ENCODE data around the gene TRIM2. TPM values are rescaled to one million over a fixed set of nuclear protein-coding genes. Genes with fewer than 3 reads are reported as not detected.
"Not testable (repeated sequence)": the region's sequence is repeated elsewhere in the genome, so short reads cannot be mapped to it uniquely, and the experiment has no call there.

Gene TRIM2
- total RNA-seq, 1 donor: 78.5 TPM

DNA sequence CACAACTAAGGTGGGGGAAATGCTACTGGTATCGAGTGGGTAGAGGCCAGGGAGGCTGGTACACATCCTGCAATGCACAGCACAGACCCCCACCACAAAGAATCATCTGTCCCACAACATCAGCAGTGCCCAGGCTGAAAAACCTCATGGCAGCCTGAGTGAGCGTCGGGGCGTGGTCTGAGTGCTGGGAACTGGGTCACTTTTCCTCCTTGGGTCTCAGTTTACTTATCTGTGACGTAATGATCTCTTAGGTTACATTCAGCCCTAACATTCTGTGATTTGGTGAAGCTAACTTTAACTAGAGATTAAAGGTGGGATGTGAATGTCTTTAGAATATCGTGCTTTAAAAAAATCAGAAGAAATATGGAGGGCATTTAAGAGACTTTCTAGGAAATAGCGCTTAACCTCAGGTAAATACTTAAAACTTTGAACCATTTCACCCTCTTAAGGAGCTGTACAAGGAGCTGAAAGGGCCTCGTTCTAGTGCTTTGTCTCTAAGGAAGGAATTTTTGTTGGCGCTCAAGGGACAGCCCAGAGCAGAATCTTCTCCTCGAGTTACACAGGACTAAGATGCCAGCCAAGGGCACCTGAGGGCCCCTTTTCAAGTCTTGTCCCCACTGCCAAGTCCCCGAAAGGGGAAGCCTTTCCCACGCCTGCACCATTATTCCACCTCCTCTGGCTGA, 18.1 kb upstream of the TRIM2 start:
- no peak for DNase-seq (ENCODE audit: low read depth)
- TF ChIP-seq, protein P1, sequence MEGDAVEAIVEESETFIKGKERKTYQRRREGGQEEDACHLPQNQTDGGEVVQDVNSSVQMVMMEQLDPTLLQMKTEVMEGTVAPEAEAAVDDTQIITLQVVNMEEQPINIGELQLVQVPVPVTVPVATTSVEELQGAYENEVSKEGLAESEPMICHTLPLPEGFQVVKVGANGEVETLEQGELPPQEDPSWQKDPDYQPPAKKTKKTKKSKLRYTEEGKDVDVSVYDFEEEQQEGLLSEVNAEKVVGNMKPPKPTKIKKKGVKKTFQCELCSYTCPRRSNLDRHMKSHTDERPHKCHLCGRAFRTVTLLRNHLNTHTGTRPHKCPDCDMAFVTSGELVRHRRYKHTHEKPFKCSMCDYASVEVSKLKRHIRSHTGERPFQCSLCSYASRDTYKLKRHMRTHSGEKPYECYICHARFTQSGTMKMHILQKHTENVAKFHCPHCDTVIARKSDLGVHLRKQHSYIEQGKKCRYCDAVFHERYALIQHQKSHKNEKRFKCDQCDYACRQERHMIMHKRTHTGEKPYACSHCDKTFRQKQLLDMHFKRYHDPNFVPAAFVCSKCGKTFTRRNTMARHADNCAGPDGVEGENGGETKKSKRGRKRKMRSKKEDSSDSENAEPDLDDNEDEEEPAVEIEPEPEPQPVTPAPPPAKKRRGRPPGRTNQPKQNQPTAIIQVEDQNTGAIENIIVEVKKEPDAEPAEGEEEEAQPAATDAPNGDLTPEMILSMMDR (IDR thresholded peaks at IDR 0.05; ENCODE audit: insufficient read depth, low read length): no peak
- H3K4me3 ChIP-seq (ENCODE audit: low read depth, low read length): no peak overlapping the region

DNA sequence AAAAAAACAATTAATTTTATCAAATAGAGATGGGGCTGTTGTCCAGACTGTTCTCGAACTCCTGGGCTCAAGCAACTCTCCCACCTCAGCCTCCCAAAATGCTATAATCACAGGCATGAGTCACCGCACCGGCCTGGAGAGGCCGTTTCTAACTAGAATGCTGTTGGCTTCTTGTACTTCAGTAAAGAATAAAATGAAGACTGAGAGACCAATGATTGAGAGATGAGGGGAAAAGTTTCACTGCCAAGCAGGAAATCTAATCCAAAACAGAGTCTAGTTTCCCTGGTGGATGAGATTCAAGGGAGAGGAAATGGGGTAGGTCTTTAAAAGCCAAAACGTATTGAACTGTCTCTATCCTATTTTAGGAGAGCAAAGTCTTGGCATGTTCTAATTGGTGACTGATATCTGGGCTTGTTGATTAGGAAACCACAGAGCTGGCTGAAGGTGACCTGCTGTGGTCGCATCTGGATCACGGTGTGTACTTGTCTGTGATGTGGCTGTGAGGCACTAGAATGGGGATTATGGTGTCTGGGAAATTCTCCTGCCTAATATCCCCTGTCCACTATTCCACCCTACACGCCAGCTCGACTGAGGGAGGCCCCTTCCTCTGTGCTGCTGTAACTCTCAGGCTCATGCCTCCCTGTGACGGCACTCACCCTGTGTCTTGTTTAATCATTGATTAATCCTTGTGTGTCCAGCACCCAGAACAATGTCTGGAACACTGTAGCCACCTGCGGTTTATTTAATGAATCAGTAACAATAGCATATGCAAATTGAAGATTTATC, 15.0 kb upstream of the TRIM2 start:
- no peak overlapping the region for H3K4me3 ChIP-seq (ENCODE audit: low read depth, low read length)
- TF ChIP-seq, protein P1 (IDR thresholded peaks at IDR 0.05; ENCODE audit: insufficient read depth, low read length): no peak
- peak; percentile 62 for DNase-seq (ENCODE audit: low read depth)

DNA sequence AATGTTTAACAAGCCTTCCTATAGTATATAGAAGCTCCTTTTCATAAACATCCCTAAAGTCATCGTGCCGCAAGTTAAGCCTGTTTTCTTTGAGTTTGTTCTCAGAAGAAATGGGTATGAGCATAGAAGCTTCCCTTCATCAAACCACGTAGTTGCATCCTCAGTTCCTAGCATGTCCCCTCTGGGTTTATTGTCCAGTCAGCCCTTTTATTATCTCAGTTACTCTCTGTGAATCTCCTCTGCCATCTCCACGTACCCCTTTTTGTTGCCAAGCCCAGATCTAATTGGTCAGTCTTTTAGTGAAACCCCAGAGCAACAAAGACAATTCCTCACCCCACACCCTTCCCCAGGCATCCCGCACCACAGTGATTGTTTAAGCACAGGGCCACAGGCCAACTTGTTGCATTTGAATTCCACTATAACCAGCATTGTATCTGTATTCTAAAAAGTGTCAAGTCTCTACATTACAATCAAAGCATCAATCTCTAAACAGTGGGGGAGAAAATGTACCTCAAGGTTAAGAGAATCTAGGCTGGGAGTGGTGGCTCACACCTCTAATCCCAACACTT, 12.4 kb upstream of the TRIM2 start:
- TF ChIP-seq, protein P1 (IDR thresholded peaks at IDR 0.05; ENCODE audit: insufficient read depth, low read length): no peak
- no peak for DNase-seq (ENCODE audit: low read depth)
- no peak overlapping the region for H3K4me3 ChIP-seq (ENCODE audit: low read depth, low read length)

DNA sequence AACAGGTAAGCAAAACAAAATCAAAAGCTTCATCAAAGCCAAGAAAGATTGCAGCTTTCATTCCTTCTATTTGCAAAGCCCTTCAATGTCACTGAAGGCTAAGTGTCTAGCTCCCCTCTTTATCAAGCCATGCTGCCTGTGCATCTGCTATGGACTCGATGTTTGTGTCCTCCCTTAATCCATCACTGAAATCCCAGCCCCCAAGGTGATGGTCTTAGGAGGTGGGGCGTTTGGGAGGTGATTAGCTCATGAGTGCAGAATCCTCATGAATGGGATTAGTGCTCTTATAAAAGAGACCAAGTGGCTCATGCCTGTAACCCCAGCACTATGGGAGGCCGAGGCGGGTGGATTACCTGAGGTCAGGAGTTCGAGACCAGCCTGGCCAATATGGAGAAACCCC, 6.9 kb upstream of the TRIM2 start:
- DNase-seq (ENCODE audit: low read depth): no peak
- TF ChIP-seq, protein P1 (IDR thresholded peaks at IDR 0.05; ENCODE audit: insufficient read depth, low read length): no peak
- no peak overlapping the region for H3K4me3 ChIP-seq (ENCODE audit: low read depth, low read length)

DNA sequence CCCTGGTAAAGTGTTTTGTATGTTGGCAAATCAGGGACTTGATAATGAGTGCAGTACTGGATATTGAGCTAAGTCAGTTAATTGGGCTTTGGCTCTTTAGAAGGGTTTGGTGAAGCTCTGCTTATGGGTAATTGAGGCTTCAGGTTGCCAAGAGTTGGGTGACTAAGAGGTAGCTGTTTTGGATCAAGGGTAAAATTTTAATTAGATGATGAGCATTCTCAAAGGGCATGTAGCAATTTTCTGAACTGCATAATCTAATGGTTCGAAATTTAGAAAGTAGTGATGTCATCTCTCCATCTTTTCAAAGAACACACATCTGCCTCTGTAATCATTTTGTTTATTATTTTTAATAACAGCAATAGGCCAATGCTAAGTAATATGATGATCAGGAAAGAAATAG, 5.5 kb upstream of the TRIM2 start:
- TF ChIP-seq, protein P1 (IDR thresholded peaks at IDR 0.05; ENCODE audit: insufficient read depth, low read length): no peak
- H3K4me3 ChIP-seq (ENCODE audit: low read depth, low read length): no peak overlapping the region
- DNase-seq (ENCODE audit: low read depth): no peak

DNA sequence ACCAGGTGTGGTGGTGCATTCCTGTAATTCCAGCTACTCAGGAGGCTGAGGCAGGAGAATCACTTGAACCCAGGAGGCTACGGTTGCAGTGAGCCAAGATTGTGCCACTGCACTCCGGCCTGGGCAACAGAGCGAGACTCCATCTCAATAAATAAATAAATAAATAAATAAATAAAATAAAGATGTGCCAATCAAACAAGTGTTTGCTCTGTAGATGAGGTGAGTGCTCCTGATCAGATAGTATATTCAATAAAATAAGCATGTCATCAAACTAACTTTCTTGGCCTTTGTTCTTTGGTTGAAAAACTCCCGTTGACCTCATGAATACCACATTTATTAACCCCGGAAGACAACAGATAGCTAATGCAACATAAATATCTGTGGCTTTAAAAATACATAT, 497 bp upstream of the TRIM2 start:
- peak overlapping the region; percentile 11 for H3K4me3 ChIP-seq (ENCODE audit: low read depth, low read length)
- DNase-seq (ENCODE audit: low read depth): not testable (repeated sequence)

Measured in fibroblast of the aortic adventitia (primary cell).